Subcutaneous adipose tissue (tissue), 4 donors: ENCODE measurements around the gene ARID1B. TPM values are rescaled to one million over a fixed set of nuclear protein-coding genes. Genes with fewer than 3 reads are reported as not detected.

ENCODE experiments used
- CTCF ChIP-seq: fragments of 450-650 bp; IDR thresholded peaks from one replicate; pipeline ENCODE4 v1.5.1; 2016; ENCODE audit warnings: low read depth, mild to moderate bottlenecking, control low read depth, antibody characterized with exemption, moderate library complexity
- total RNA-seq, 4 donors: library from RNA; depleted of rRNA; stranded (reverse); fragments of >200 nt; gene quantifications; one replicate each; pipeline ENCODE4 v1.1.0, GENCODE V29; 2016

ARID1B gene
- total RNA-seq, 4 donors from 2014 or later = 93.8 to 137 (median 104) TPM

GRCh38 chr6:157194110-157194509, 416.9 kb downstream of the ARID1B start:
- no peak for TF ChIP-seq CTCF

GRCh38 chr6:157194643-157195042, 417.5 kb downstream of the ARID1B start:
- TF ChIP-seq CTCF = no peak

- no peak for TF ChIP-seq CTCF
These were observed 419.2 kb downstream of the ARID1B start for GRCh38 chr6:157196391-157196790.

DNA sequence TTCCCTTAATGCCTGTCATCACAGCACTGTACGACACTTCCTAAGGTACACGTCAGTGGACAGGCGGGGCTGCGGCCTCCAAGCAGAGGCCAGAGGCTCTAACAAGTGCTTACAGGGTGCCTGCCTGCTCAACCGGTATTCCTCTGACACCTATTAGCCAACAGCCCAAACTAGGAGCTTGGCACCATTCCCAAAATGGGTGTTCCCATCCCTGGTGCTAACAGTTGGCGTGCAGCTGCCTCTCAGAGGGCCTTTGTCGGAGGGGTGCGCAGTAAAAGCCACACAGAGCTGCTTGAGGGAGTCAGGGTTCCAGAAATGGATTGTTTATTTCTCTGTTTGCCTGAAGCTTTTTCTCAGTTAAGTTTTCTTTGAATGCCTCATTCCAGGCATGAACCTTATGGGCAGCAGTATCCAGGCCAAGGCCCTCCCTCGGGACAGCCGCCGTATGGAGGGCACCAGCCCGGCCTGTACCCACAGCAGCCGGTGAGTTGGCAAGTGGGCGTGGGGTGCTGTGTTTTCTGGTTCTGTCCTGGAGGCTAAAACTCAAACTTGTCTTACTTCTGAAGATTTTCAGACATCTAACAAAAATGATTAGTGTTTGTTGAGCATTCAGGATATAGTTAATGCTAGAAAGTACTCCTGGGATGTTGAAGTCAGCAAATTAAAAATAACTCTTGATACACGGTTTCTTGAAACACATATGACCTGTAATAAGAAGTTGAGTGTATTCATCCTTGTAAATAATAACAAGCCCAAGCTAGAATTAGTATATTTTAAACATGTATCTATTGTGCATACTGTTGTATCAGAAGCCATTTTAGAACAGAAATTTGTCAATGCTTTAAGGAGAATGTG, 421.5 kb downstream of the ARID1B start:
- no peak for TF ChIP-seq CTCF

DNA sequence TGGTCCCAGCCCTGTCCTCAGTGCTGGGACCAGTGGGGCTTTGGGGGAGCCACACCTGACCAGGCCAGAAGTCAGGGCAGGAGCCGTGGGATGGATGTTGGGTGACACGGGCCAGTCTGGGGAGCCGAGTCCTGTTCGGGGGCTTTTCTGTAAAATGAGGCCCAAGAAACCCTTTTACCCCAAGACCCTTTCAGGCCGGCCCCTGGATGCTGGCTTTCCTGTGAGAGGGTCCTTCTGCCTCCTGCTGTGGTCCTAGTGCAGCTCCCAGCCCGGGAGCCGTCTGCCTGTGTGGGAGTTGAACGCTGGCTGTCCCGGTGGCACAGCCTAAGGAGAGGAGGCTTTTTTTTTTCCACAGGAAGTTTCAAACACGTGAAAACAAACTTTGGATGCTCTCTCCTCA, 422.9 kb downstream of the ARID1B start:
- no peak for TF ChIP-seq CTCF

DNA sequence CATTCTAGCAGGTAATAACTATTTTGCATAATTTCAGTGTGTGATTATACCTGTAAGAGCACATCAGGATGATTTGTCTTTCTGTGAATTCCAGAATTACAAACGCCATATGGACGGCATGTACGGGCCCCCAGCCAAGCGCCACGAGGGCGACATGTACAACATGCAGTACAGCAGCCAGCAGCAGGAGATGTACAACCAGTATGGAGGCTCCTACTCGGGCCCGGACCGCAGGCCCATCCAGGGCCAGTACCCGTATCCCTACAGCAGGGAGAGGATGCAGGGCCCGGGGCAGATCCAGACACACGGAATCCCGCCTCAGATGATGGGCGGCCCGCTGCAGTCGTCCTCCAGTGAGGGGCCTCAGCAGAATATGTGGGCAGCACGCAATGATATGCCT, 423.4 kb downstream of the ARID1B start:
- no peak for TF ChIP-seq CTCF

GRCh38 chr6:157201083-157201482, 423.9 kb downstream of the ARID1B start:
- no peak for TF ChIP-seq CTCF
